HT-29 (cell line): Measurements from ENCODE around the gene ABCB11. TPM values are rescaled to one million over a fixed set of nuclear protein-coding genes. Genes with fewer than 3 reads are reported as not detected.
"Not testable (repeated sequence)": the region's sequence is repeated elsewhere in the genome, so short reads cannot be mapped to it uniquely, and the experiment has no call there.

Experiments
- DNase-seq: peaks from one replicate; pipeline ENCODE4 v3.0.0-alpha.2; 2015; ENCODE audit warnings: low spot score
- total RNA-seq: library from RNA; depleted of rRNA; stranded (reverse); fragments of >200 nt; shearing (Covaris generic); gene quantifications from 2 replicates; pipeline ENCODE4 v1.2.3, GENCODE V29; 2014; rRNA removed

ABCB11 gene
- total RNA-seq, 1 experiment from 2014 or later: not detected

DNA sequence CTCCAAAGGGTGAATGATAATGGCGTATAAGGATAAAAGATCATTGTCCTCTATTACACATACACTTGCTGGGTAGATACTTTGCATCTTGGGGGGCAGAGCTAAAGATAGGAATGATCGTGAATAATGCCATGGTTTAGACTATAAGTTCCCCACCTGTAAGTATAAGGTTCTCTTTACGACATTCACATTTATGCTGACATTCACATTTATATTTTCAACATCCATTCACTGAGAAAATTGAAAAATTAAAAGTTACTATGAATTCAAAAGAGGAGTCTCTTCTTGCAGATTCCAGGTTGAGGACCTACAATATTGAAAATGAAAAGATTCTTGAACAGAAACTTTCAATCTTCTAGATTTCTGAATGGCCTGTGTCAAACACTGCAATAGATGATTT, 138.8 kb downstream of the ABCB11 start:
- DNase-seq: no peak

DNA sequence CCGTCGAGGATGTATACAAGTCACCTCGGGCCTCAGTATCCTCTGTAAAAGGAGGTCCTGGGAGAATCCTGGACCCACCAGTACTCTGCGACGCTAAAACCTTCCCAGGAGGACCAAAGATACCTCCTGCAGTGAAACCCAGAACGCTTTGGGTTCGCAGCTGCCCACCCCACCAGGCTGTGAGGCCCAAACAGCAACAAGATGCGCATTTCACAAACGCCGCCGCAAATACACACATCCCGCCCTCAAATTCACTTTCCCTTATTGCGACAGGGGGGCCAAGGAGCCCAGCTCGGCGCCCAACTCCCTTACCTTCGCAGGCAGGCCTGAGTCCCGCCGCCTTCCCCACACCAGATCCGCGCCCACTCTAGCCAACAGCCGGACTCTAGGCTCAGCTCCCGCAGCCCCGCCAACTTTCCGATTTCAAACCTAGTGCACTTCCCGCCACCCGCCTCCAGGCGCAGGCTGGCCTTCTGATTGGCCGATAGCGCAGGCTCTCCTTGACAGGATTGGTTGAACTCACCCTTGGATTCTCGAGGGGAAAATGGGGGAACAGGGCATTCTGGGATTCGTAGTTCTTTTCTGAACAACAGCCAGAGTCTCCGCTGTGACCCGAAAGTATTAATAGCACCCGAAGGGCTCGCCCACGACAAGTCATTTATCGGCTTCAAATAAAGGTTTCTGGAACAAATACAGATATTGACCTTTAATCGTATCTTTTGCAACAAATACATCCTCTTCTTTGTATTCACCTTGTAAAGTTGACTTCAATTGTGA, 140.9 kb downstream of the ABCB11 start, which contains the start of gene SPC25:
TSS of gene SPC25 (minus strand) at position 425 of the 777 bp plus-strand sequence. CDS start 911 bp downstream, outside the sequence.
- DNase-seq: peak; percentile 91

GRCh38 chr2:168889635-168890005, 141.5 kb downstream of the ABCB11 start:
- no peak for DNase-seq

GRCh38 chr2:168884975-168885374, 146.1 kb downstream of the ABCB11 start:
- DNase-seq: no peak

- not testable (repeated sequence) for DNase-seq
These were observed 149.0 kb downstream of the ABCB11 start for GRCh38 chr2:168882163-168882562.

GRCh38 chr2:168874368-168875054, 156.6 kb downstream of the ABCB11 start:
- no peak for DNase-seq

DNA sequence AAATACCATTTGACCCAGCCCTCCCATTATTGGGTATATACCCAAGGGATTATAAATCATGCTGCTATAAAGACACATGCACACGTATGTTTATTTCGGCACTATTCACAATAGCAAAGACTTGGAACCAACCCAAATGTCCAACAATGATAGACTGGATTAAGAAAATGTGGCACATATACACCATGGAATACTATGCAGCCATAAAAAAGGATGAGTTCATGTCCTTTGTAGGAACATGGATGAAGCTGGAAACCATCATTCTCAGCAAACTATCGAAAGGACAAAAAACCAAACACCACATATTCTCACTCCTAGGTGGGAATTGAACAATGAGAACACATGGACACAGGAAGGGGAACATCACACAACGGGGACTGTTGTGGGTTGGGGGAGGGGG, 160.3 kb downstream of the ABCB11 start:
- not testable (repeated sequence) for DNase-seq

Other genes with a start within 250 kb of the ABCB11 start
- gene NOSTRIN, start 228.7 kb downstream of the ABCB11 start, total RNA-seq: 5.1 and 5.6 TPM in 2 replicates
- gene SPC25, start 140.9 kb downstream of the ABCB11 start, total RNA-seq: 7.0 and 7.9 TPM in 2 replicates
- gene G6PC2, start 130.0 kb downstream of the ABCB11 start, total RNA-seq: not detected in 2 replicates
- gene DHRS9, start 38.2 kb upstream of the ABCB11 start, total RNA-seq: 0.33 and 0.57 TPM in 2 replicates